ENCODE data around the gene XPO4. TPM values are rescaled to one million over a fixed set of nuclear protein-coding genes. Genes with fewer than 3 reads are reported as not detected.
"Not testable (repeated sequence)": the region's sequence is repeated elsewhere in the genome, so short reads cannot be mapped to it uniquely, and the experiment has no call there.

The XPO4 gene
- 11.1 and 19.7 TPM in 2 replicates for total RNA-seq (2014; rRNA removed; shearing (Covaris generic))

DNA sequence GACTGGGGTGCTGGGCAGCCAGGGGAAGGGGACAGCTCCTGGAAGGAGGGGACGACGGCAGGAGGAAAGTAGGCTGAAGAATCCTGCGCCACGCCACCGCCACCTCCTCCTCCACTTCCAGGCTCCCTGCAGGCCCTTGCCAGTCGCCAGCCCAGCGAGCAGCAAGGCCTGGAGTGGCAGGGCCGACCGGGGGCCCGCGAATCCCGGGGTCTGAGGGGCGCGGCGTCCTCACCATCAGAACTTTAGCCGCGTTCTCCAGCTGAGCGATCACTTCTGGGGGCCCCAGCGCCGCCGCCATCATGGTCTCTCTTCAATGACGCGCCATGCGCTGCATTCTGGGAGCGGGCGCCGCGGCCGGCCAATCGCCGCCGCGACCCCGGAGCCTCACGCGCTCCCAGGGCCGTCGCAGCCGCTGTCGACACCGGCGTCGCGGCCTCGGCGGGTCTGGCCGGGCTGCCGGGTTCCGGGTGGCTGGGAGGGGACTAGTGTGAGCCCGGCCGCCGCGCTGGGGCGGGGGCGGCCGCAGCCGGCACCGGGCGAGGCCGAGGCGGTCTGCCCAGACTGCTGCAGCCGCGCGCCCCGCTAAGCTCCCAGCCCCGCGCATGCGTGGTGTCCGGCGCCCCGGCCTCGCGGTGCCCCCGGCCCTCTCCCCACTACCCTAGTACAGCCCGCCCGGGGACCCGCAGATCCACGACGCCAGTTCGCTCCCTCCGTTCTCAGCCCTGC is at the start of gene XPO4:
XPO4 (minus strand) TSS at position 309 of the 726 bp plus-strand sequence; CDS start at position 301, 8 bp downstream.
- DNase-seq (ENCODE audit: low read depth), result peak; percentile 71

DNA sequence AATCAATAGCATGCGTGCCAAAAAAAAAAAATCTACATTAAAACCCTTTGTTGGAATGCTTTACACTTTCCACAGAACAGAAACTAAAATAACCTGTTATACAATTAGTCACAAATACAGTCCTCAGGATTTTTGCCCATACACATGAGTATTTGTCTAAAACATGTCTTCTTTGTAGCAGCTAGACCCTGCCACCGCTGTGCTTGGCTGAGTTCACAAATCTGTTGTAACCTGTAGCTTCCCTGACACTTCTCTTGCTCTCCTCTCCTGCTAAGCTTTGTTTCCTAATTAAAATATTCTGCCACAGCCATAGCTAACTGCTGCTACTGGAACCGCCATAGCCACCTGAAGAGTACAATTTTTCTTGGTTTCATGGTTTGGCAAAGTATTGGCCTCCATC is 45.5 kb upstream of the XPO4 start:
- DNase-seq (ENCODE audit: low read depth), result not testable (repeated sequence)

DNA sequence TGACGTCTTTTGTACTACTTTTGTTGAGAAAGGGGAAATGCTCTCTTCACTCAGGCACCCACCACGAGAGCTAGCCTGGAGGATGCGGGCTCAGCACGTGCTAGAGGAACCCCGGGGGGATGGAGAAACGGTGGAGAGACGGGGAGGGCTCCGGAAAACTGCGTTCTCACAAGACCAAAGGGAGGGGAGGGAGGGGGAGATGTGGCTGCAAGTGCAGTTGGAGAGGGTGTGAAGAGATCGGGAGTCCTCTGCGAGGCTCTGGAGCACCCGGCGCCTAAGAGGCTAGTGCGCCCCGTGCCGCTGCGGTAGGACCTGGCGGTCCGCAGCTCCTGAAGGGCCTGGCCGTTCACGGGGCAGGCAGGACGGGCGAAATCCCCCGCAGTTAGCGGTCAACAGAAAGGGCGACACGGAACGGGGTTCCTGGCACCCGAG is 43.4 kb upstream of the XPO4 start:
- no peak for DNase-seq (ENCODE audit: low read depth)

DNA sequence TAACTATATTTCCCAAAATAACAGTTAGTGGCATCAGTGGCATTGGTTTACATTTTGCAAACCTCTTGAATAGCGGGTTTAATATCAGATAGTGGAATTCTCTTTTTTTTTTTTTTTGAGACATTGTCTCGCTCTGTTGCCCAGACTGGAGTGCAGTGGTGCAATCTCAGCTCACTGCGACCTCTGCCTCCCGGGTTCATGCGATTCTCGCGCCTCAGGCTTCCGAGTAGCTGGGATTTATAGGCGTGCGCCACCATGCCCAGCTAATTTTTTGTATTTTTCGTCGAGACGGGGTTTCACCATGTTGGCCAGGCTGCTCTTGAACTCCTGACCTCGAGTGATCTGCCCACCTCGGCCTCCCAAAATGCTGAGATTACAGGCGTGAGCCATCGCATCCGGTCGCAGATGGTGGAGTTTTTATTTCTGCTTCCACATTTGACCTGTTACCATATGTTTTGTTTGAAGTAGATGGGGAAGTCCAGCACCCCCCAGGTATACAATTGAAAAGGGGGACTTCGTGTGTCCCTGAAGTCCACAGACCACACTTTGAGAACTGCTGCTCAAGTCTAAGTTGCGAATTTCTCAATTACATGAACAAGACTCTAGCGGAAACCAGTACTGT is 40.5 kb upstream of the XPO4 start:
- no peak for DNase-seq (ENCODE audit: low read depth)

DNA sequence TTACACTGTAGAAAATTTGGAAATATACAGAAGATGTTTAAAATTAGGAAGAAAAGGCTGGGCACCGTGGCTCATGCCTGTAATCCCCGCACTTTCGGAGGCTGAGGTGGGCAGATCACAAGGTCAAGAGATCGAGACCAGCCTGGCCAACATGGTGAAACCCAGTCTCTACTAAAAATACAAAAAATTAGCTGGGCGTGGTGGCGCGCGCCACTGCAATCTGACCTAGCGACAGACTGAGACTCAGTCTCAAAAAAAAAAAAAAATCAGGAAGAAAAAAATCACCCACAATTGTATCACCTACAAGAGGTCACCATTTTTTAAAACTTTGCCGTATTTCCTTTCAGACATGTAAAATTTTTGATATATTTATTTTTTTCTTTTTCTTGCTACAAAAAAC is 38.0 kb upstream of the XPO4 start:
- DNase-seq (ENCODE audit: low read depth), result not testable (repeated sequence)

DNA sequence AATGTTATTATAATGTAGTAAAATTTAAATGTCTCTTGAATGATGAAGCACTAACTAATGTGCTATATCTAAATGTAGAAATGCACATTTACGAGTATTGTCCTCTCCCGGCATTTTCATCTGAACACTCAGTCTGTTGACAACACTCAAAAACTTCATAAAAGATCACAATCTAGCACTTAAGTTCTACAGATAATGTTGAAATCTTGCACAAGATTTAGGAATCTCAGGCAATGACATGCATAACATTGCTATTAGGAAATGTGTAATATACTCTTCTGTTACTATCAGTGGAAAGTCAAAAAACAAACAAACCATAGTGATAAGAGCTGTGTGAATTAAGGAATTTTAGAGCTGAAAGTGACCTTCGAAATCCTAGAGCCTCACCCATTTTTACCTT is 37.5 kb upstream of the XPO4 start:
- DNase-seq (ENCODE audit: low read depth), result no peak

DNA sequence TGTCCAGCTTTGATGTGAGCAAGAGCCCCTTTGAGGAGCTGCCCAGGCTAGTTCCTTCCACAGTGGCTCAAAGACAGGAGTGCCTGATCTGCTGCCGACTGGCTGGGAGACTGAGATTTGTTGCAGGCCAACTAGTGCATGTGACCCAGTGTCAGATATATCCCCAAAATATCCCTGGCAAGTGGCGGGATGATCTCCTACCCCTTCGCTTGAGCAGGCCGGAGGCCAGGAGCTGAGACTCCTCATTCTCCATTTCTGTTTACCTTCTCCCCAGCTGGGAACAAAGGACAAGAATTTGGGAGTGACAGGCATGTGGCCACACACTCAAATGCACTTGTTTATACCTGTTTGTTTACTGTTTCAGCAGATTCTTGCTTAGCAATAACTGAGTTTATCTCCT is 37.1 kb upstream of the XPO4 start:
- DNase-seq (ENCODE audit: low read depth), result no peak

DNA sequence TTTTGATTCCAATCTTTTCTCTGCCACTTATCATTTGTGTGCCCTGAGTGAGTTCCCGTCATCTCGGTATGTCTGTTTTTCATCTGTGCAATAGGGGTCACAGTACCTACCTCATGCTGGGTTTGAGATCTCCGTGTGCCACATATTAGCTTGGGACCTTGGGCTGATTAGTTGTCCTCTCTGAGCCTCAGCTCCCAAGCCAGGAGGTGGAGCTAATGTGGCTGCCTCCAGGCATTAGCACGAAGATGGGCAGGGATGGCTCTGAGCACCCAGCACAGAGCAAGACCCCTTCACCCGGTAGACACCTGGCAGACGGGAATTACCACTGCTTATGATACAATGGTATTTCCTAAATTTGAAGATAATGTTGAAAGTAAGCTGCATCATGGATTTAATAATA is 35.8 kb upstream of the XPO4 start:
- DNase-seq (ENCODE audit: low read depth), result no peak

DNA sequence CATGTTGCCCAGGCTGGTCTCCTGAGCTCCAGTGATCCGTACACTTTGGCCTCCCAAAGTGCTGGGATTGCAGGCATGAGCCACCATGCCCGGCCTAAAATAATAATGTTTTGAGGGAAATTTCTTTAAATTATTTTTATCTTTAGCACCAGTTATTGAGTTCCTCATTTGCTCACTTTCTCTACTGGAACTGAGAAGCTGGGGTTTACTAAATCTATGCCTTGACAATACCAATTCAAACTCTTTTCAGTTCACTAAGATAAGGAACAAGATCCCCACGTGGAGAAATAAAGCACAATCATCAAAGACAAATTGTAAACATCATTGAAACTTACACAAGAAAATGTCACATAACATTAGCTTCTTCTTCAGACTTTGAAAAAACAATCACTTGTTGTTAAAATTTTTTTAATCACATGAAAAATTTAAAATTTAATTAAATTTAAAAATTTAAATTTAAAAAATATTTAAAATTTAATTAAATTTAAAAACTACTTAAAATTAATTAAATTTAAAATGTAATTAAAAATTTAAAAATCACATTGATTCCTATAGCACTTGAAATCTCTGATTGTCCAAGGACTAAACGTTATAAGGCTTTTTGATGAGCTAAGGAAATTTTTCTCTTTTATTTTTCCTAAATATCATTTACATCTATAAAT is 25.2 kb upstream of the XPO4 start:
- DNase-seq (ENCODE audit: low read depth), result no peak

DNA sequence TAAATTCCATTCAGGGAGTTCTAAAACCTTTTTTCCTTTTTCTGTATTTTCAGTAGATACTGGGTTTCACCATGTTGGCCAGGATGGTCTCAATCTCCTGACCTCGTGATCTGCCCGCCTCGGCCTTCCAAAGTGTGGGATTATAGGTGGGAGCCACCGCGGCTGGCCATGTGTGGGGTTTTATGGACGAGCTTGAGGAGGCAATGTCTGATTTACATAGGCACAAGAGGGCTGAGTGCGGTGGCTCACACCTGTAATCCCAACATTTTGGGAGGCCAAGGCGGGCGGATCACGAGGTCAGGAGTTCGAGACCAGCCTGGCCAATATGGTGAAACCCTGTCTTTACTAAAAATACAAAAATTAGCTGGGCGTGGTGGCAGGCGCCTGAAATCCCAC is 22.8 kb upstream of the XPO4 start:
- DNase-seq (ENCODE audit: low read depth), result not testable (repeated sequence)

DNA sequence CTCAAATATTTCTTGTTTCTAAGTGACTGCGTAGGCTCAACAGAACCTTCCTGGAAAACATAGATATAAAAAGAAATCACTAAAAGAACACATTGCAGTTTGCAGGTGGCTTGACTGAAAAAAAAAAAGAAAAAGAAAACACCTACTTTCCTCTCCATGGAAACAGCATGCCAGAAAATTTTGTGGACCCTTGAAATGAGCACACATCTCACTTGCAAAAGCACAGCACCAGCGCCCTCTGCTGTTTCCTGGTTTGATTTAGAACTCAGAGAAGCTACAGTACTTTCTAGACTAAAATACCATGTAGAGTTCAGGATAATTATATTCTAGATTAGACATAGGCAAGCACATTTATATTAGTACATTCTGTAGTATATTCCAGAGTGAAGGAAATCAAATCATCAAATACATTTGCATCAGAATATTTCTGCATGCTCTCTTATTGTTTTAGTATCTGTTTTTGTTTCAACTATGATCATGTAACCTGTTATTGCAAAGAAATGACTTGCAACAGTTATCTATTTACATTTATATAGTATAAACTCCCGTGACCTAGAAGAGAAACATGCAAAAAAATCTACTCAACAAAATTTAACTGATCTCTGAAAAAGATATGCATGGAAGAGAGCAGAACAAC is 22.3 kb upstream of the XPO4 start:
- DNase-seq (ENCODE audit: low read depth), result peak; percentile 75

DNA sequence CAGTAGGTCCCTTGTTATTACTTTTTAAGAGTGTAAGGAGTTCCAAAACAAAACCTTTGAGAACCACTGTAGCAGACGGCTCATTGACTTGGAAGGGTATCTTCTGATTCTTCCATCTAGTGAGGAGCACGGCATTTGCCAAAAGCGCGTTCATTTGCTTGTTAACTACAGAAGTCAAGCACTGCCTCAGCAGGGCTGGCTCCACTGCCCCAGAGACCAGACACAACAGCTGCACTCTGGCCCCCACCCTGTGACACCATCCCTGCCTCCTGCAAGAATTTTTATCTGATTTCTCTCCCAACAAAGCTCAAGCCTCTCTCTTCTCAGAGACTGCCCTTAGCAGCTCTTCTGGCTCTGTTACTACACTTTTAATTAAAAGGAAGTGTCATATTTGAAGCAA is 20.7 kb upstream of the XPO4 start:
- DNase-seq (ENCODE audit: low read depth), result no peak

DNA sequence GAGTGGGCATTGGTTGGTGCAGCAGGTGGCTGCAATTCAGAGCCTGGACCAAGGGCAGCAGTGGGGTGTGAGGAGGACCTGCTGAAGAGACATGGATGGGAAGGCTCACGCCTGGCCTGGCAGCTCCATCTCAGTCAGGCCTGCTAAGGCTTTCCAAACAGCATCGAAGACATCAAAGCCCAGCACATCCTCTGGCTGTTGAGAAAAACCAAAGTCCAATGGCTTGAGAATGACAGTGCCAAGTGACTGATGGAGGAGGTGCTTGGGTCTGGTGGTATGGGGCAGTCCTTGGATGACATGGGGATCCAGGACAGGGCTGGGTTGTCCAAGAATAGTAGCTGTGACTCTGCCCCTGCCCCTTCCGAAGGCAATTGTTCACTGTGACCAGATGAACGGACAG is 19.0 kb upstream of the XPO4 start:
- no peak for DNase-seq (ENCODE audit: low read depth)

DNA sequence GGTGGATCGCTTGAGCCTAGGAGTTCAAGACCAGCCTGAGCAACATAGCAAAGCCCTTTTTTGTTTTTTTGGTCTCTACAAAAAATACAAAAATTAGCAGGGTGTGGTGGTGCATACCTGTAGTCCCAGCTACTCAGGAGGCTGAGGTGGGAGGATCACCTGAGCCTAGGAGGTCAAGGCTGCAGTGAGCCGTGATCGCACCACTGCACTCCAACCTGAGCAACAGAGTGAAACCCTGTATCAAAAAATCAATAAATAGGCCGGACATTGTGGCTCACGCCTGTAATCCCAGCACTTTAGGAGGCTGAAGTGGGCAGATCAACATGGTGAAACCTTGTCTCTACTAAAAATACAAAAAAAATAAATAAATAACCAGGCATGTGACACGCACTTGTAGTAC is 13.1 kb upstream of the XPO4 start:
- DNase-seq (ENCODE audit: low read depth), result not testable (repeated sequence)

DNA sequence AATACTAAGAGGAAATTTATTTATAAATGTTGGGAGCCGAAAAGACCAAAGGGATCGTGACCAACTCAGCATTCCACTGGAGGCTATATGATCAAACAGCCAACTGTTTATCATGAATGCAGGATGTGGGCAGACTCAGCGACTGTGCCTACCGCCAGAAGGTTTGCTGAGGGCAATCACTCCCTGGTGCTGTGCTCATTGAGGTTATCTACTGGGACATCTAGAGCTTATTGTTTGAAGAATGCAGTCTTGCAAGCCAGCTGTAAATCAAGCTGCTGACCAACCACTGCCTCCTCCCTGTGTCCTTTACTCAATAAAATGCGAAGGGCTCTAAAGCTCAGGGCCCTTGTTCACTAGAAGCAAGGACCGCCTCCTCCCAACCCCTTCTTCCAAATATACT is 8.5 kb upstream of the XPO4 start:
- peak; percentile 11 for DNase-seq (ENCODE audit: low read depth)

DNA sequence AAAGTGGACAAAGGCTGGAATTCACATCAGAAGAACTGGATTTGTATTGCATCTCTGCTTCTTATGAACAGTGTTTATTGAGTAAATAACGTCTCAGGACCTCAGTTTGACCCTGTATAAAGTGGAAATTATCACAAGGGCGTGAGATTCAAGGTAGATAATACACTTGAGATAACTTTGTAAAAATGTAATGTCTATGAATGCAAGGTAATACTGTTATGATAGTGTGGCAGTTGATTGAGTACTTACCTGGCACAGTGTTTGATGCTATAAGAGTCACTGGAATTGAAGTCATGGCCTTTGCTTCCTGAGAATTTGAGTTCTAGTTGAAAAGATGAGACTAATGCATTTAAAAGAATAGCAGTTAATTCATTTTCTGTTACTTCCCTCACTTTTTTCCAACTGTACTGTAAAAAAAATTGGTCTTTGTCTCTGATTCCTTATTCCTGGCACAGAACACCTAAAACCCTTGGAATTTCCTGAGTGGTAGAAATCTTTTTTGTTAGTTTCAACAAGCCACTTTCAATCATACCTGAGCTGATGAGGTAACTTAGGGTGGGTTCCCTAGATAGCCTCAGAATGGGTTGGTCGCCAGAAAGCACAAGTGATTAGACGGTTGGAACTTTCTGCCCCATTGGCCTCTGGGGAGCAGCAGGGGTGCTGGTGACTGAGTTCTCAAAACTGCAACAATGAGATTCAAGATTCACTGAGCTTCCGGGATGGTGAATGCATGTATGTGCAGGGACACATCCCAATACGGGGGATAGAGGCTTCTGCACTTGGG is 6.4 kb upstream of the XPO4 start:
- DNase-seq (ENCODE audit: low read depth), result no peak

DNA sequence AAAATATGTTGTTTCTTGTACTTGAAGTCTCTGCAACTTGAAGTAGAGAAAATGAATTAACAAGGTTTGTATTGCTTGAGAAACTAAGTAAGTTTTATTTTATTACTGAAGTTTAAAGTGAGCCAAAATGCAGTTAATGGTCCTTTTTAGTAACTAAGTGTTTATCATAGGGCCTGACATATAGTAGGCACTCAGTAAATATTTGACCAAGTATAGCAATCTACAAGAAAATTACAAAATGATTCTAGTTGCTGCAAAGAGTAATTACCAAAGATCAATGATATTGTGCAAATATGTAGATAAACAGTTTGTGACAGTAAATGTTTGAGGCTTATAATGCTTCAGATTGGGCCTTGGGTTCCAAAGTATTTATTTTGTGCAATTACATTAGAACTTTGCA is 2.4 kb upstream of the XPO4 start:
- no peak for DNase-seq (ENCODE audit: low read depth)

DNA sequence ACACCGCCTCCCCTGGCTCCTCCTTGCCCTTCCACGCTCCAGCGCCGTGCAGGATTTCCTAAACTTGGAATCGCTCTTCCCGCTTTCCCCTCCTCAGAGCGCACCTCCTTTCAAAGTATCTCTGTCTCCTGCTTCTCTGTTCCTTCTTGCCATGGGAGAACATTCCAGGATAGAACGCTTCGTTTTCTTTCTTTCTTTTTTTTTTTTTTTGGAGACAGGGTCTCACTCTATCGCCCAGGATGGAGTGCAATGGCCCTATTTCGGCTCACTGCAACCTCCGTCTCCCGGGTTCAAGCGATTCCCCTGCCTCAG is 574 bp upstream of the XPO4 start:
- DNase-seq (ENCODE audit: low read depth), result no peak

DNA sequence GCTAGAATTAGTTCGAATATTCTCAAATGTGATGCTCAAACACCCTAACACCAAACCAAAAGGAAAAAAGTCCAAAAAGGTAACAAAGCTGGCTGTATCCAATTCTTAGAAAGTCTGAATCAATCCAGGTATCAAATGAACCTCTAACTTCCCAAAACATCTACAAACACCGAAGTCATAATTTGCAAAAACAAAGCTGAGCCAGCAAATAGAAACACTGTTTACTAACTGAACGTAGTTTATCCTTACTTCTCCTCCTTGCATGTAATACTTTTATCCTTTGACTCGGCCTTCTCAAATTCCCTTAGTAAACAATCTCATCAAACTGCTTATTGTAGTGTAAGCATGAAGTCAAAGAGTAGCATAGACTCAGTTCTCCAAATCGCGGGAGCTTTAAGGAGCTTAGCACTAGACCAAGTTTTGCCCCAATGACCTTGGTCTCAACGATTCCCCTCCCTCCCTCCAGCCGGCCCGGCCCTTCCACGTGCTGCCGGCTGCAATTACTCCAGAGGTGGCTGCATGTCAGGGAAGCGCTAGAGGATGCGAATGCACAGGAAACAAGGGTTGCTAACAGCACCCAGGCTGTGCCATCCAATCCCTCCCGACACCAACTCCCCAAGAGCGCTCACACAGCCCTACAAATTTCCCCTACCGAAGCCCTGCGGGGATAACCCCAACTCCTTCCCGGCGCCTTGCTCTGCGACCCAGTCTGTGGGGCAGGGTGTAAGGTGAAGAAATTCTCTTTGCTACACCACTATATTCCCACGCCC is 693 bp downstream of the XPO4 start:
- DNase-seq (ENCODE audit: low read depth), result peak; percentile 54

DNA sequence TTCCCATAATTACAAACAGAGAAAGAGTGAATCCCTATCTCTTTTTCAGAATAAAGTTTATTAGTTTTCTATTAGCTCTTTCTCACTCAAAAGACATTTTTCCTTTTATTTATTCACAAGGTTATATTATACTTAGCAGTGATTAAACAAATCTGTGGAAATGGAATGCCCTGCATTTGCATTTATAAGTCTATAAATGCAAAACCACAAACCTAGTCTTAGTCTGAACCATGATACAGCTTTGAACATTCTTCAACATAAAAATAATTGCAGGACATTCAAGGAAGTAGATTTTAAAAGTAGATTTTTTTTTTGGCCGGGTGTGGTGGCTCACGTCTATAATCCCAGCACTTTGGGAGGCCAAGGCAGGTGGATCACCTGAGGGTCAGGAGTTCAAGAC is 8.3 kb downstream of the XPO4 start:
- no peak for DNase-seq (ENCODE audit: low read depth)

DNA sequence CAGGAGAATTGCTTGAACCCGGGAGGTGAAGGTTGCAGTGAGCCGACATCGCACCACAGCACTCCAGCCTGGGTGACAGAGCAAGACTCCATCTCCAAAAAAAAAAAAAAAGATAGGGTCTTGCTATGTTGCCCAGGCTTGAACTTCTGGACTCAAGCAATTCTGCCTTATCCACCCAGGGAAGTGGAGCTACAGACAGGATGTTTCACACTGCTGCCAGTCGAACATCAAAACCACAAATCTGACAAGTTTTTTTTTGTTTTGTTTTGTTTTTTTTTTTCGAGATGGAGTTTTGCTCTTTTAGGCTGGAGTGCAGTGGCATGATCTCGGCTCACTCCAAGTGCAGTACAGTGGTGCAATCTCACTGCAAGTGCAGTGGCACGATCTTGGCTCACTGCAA is 10.8 kb downstream of the XPO4 start:
- no peak for DNase-seq (ENCODE audit: low read depth)
